ENCODE results near the gene TBX10. TPM values are rescaled to one million over a fixed set of nuclear protein-coding genes. Genes with fewer than 3 reads are reported as not detected.
A peak's percentile ranks its signal among the peaks of the same experiment; 100 is the strongest.
"Not testable (repeated sequence)": the region's sequence is repeated elsewhere in the genome, so short reads cannot be mapped to it uniquely, and the experiment has no call there.

TBX10 gene
- total RNA-seq, 1 experiment from 2014 or later = not detected

GRCh38 chr11:67664696-67665540, 25.4 kb upstream of the TBX10 start:
- no peak for DNase-seq (ENCODE audit: low spot score)

- no peak for DNase-seq (ENCODE audit: low spot score)
These were observed 24.6 kb upstream of the TBX10 start for GRCh38 chr11:67664213-67664585.

- no peak for DNase-seq (ENCODE audit: low spot score)
These were observed 24.1 kb upstream of the TBX10 start for GRCh38 chr11:67663532-67664212.

- DNase-seq (ENCODE audit: low spot score) = no peak
These were observed 23.4 kb upstream of the TBX10 start for GRCh38 chr11:67662835-67663531.

GRCh38 chr11:67662142-67662834, 22.7 kb upstream of the TBX10 start:
- DNase-seq (ENCODE audit: low spot score) = no peak

GRCh38 chr11:67660752-67661151, 21.2 kb upstream of the TBX10 start:
- DNase-seq (ENCODE audit: low spot score) = not testable (repeated sequence)

- not testable (repeated sequence) for DNase-seq (ENCODE audit: low spot score)
These were observed 20.1 kb upstream of the TBX10 start for GRCh38 chr11:67659651-67660165.

- no peak for DNase-seq (ENCODE audit: low spot score)
These were observed 17.7 kb upstream of the TBX10 start for GRCh38 chr11:67657300-67657699.

GRCh38 chr11:67656278-67656922, 16.8 kb upstream of the TBX10 start:
- DNase-seq (ENCODE audit: low spot score) = no peak

GRCh38 chr11:67654225-67654624, 14.7 kb upstream of the TBX10 start:
- no peak for DNase-seq (ENCODE audit: low spot score)

- no peak for DNase-seq (ENCODE audit: low spot score)
These were observed 13.6 kb upstream of the TBX10 start for GRCh38 chr11:67652965-67653845.

GRCh38 chr11:67651976-67652781, 12.6 kb upstream of the TBX10 start:
- no peak for DNase-seq (ENCODE audit: low spot score)

GRCh38 chr11:67649634-67650510, 10.3 kb upstream of the TBX10 start:
- peak; percentile 14 for DNase-seq (ENCODE audit: low spot score)

- no peak for DNase-seq (ENCODE audit: low spot score)
These were observed 9.4 kb upstream of the TBX10 start for GRCh38 chr11:67648796-67649613.

- no peak for DNase-seq (ENCODE audit: low spot score)
These were observed 8.7 kb upstream of the TBX10 start for GRCh38 chr11:67648140-67648795.

- no peak for DNase-seq (ENCODE audit: low spot score)
These were observed 7.9 kb upstream of the TBX10 start for GRCh38 chr11:67647471-67647870.
